RWPE2 (cell line): ENCODE measurements around the gene ARNT2.

ENCODE experiments used
- ATAC-seq: fragments of 200-7000 bp; cut with Tn5 transposase; 3 replicates; pipeline ENCODE4 v1.9.1; 2021; ENCODE audit warnings: low read depth
- DNase-seq: peaks from one replicate; pipeline ENCODE4 v3.0.0-alpha.2; 2020; ENCODE audit warnings: low spot score
- H3K27ac ChIP-seq: fragments of 450-650 bp; 2 replicates; pipeline ENCODE4 v1.5.1; 2017; ENCODE audit warnings: mild to moderate bottlenecking; ENCODE audit not compliant: poor library complexity, severe bottlenecking
- H3K27me3 ChIP-seq: fragments of 250-450 bp; sonication (Bioruptor Pico); 2 replicates; pipeline ENCODE4 v1.5.1; 2021; ENCODE audit warnings: mild to moderate bottlenecking, moderate library complexity; ENCODE audit not compliant: insufficient read depth, poor library complexity, severe bottlenecking
- H3K36me3 ChIP-seq: fragments of 250-450 bp; sonication (Bioruptor Pico); 2 replicates; pipeline ENCODE4 v1.5.1; 2020; ENCODE audit warnings: low read depth, mild to moderate bottlenecking, moderate library complexity
- H3K4me1 ChIP-seq: fragments of 250-450 bp; sonication (Bioruptor Pico); 2 replicates; pipeline ENCODE4 v1.5.1; 2021; ENCODE audit warnings: mild to moderate bottlenecking, moderate library complexity; ENCODE audit not compliant: insufficient read depth, poor library complexity, severe bottlenecking
- H3K4me3 ChIP-seq: fragments of 250-450 bp; sonication (Bioruptor Pico); 2 replicates; pipeline ENCODE4 v1.5.1; 2021; ENCODE audit warnings: mild to moderate bottlenecking, moderate library complexity; ENCODE audit not compliant: severe bottlenecking
- H3K9me3 ChIP-seq: fragments of 250-450 bp; sonication (Bioruptor Pico); 2 replicates; pipeline ENCODE4 v1.5.1; 2021; ENCODE audit warnings: mild to moderate bottlenecking, moderate library complexity; ENCODE audit not compliant: severe bottlenecking
- TF ChIP-seq, protein P1 (sequence below): fragments of 450-650 bp; IDR thresholded peaks from one replicate; pipeline ENCODE4 v1.5.1; 2017; ENCODE audit warnings: mild to moderate bottlenecking, moderate library complexity; ENCODE audit not compliant: poor library complexity, severe bottlenecking

ARNT2 gene

DNA sequence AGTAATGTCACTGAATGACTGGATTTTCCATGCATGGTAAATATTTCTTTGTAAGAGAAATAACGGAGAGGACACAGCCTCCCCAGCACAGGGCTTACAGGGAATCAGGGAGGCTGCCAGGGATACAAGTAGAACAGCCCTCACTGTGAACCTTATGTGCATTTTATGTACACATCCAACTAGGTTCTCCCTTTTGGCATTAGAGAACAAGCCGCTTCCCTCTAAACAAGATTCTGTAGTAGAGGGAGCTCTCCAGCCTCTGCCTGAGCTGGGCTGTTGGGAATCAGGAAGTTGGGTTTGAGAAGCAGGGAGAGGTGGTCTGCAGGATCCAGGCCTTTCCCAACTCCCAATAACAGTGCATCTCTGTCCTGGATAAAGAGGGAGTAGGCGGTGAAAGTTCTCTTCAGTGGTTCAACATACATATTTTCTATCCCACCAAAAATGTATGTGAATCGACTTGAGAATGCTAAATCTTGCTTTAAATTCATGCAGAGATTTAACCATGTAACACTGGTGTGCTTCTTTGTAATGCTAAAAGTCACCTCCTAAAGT lies 83.7 kb downstream of the ARNT2 start:
- TF ChIP-seq, protein P1, sequence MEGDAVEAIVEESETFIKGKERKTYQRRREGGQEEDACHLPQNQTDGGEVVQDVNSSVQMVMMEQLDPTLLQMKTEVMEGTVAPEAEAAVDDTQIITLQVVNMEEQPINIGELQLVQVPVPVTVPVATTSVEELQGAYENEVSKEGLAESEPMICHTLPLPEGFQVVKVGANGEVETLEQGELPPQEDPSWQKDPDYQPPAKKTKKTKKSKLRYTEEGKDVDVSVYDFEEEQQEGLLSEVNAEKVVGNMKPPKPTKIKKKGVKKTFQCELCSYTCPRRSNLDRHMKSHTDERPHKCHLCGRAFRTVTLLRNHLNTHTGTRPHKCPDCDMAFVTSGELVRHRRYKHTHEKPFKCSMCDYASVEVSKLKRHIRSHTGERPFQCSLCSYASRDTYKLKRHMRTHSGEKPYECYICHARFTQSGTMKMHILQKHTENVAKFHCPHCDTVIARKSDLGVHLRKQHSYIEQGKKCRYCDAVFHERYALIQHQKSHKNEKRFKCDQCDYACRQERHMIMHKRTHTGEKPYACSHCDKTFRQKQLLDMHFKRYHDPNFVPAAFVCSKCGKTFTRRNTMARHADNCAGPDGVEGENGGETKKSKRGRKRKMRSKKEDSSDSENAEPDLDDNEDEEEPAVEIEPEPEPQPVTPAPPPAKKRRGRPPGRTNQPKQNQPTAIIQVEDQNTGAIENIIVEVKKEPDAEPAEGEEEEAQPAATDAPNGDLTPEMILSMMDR = no peak
- Histone ChIP-seq H3K4me1 (peaks cover 16% of the 10 kb centered on the region), H3K27ac (no peak overlapping the region), H3K27me3 (no peaks in the 10 kb centered on the region), H3K9me3 (no peaks in the 10 kb centered on the region), H3K4me3 (no peak overlapping the region), H3K36me3 (no peaks in the 10 kb centered on the region)
- ATAC-seq (no peak), DNase-seq (no peak)

DNA sequence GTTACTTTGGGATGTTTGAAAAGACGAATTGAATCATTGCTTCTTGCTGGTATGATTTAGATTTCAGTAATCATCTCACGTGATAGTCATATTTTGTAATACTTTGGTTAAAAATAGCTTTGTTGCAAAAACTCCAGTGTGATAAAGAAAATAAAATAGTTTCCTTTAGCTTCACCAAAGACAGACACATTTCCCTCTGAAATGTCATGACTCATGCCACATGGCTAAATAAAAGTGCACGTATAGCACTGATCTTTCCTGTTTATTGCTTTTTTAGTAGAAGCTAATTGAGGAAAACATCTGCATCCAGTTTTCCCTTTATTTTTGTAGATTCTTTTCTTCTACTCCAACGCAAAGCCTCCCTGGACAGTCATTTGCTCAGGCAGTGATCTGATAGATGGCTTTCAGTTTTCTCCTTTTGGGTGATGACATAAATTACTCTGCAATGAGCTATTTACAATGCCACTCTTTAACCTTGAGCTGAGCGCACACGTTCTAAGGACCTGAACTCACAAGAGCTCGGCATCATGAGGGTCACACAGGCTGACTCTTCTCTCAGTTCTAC lies 84.9 kb downstream of the ARNT2 start:
- Histone ChIP-seq H3K36me3 (no peaks in the 10 kb centered on the region), H3K4me3 (no peak overlapping the region), H3K27me3 (no peaks in the 10 kb centered on the region), H3K27ac (peak overlapping the region; percentile 15), H3K4me1 (peaks cover 23% of the 10 kb centered on the region), H3K9me3 (no peaks in the 10 kb centered on the region)
- DNase-seq (no peak), ATAC-seq (peak; percentile 78)
- TF ChIP-seq, protein P1 = no peak

DNA sequence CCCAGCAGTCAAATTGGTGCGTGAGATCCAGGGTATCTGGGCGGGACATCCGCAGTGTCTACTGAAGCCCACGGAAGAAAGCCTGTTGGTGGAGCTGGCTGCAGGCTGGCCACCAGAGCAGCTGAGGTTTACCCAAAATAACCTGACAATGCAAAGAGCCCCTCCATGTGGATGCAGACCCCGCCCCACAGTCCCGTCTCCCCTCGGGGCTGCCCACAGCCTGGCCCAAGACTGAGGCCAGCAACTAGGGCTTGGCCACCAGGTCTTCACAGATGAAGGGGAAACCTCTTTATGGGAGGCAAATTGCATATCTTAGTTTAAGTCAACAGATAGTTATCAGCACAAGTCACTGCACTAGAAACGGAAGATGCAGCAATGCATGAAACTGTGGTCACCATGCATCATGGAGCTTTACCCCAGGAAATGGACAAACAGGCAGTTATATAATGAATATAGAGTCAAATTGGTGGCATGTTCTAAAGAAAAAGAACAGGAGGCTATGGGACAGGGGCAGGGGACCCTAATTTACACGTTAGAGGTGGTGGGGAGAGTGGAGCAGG lies 86.3 kb downstream of the ARNT2 start:
- Histone ChIP-seq H3K36me3 (no peaks in the 10 kb centered on the region), H3K9me3 (no peaks in the 10 kb centered on the region), H3K4me1 (peaks cover 30% of the 10 kb centered on the region), H3K4me3 (no peak overlapping the region), H3K27me3 (no peaks in the 10 kb centered on the region), H3K27ac (no peak overlapping the region)
- no peak for DNase-seq
- ATAC-seq = no peak
- TF ChIP-seq, protein P1 = no peak

DNA sequence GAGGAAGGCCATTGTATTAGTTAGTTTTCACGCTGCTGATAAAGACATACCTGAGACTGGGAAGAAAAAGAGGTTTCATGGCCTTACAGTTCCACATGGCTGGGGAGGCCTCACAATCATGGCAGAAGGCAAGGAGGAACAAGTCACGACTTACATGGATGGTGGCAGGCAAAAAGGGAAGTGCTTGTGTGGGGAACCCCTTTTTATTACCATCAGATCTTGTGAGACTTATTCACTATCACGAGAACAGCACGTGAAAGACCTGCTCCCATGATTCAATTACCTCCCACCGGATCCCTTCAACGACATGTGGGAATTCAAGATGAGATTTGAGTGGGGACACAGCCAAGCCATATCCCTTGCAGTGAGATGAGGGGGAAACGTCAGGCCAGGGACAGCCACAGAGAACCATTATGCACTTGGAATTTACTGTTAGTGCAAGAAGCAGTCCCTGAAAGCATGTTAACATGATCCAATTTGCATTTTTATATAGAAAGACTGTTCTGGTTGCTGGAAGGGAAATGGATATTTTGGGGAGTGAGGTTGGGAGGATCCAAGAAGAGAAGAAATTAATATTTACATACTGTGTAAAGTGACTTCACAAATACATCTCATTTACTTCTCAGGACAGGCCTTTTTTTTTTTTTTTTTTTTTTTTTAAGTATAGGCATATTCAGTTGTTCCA lies 87.1 kb downstream of the ARNT2 start:
- Histone ChIP-seq H3K4me3 (no peak overlapping the region), H3K27ac (no peak overlapping the region), H3K9me3 (no peaks in the 10 kb centered on the region), H3K27me3 (no peaks in the 10 kb centered on the region), H3K4me1 (peaks cover 29% of the 10 kb centered on the region), H3K36me3 (no peaks in the 10 kb centered on the region)
- TF ChIP-seq, protein P1 = no peak
- ATAC-seq (no peak), DNase-seq (no peak)
